NCI-H748 (cell line): ENCODE results near the gene CEP20.
A peak's percentile ranks its signal among the peaks of the same experiment; 100 is the strongest.
"Not testable (repeated sequence)": the region's sequence is repeated elsewhere in the genome, so short reads cannot be mapped to it uniquely, and the experiment has no call there.

ENCODE experiments used
- DNase-seq: peaks from one replicate; lab custom pipeline; 2025; ENCODE audit not compliant: unreplicated experiment; lab: John Stamatoyannopoulos, UW

CEP20 gene

GRCh38 chr16:15858921-15859668 lies 29.3 kb downstream of the CEP20 start:
- no peak for DNase-seq

- DNase-seq: peak; percentile 4
Observed at GRCh38 chr16:15857724-15858560, 30.5 kb downstream of the CEP20 start.

GRCh38 chr16:15856901-15857698 lies 31.3 kb downstream of the CEP20 start, which contains the start of gene MYH11:
MYH11 (minus strand) TSS chr16:15857028; CDS start chr16:15838252, 18,776 bp downstream.
- DNase-seq: peak; percentile 14

- DNase-seq: no peak
Observed at GRCh38 chr16:15856182-15856581, 32.2 kb downstream of the CEP20 start.

- DNase-seq: no peak
Observed at GRCh38 chr16:15855704-15856003, 32.7 kb downstream of the CEP20 start.

GRCh38 chr16:15854906-15855703 lies 33.3 kb downstream of the CEP20 start:
- DNase-seq: no peak

GRCh38 chr16:15854061-15854460 lies 34.3 kb downstream of the CEP20 start:
- no peak for DNase-seq

GRCh38 chr16:15853021-15853420 lies 35.4 kb downstream of the CEP20 start:
- no peak for DNase-seq

- DNase-seq: not testable (repeated sequence)
Observed at GRCh38 chr16:15850555-15850954, 37.8 kb downstream of the CEP20 start.

GRCh38 chr16:15849209-15849981 lies 39.0 kb downstream of the CEP20 start:
- no peak for DNase-seq

- DNase-seq: no peak
Observed at GRCh38 chr16:15847611-15848175, 40.7 kb downstream of the CEP20 start.

- DNase-seq: no peak
Observed at GRCh38 chr16:15846510-15846909, 41.9 kb downstream of the CEP20 start.

- no peak for DNase-seq
Observed at GRCh38 chr16:15843635-15844279, 44.6 kb downstream of the CEP20 start.

GRCh38 chr16:15839204-15839603 lies 49.2 kb downstream of the CEP20 start:
- DNase-seq: not testable (repeated sequence)

- no peak for DNase-seq
Observed at GRCh38 chr16:15837761-15838160, 50.6 kb downstream of the CEP20 start.

GRCh38 chr16:15836965-15837611 lies 51.3 kb downstream of the CEP20 start:
- DNase-seq: no peak

- DNase-seq: no peak
Observed at GRCh38 chr16:15836074-15836473, 52.3 kb downstream of the CEP20 start.

GRCh38 chr16:15835136-15835878 lies 53.1 kb downstream of the CEP20 start:
- no peak for DNase-seq
